ENCODE results near the gene XNDC1N. TPM values are rescaled to one million over a fixed set of nuclear protein-coding genes. Genes with fewer than 3 reads are reported as not detected.

The XNDC1N gene
- polyA plus RNA-seq, 4 donors, result 2.7 to 5.2 (median 4.0) TPM

DNA sequence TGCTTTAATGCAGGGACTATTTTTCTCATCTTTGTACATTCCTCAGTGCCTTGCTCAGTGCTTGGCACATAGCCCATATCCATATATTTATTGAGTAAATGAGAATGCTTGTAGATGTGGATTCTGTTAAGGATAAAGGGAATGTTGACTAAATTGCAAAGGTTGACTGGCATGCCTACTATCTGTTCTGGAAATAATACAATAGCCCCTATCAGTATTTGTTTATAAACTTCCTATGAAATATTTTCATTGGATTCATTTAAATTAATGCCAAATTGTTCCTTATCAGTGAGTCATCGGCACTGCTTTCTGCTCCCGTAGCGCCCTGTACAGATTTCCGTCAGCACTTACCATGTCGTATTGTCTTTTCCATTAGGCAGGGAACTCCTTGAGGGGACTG is 8.4 kb upstream of the XNDC1N start:
- Histone ChIP-seq H3K27me3 (ENCODE audit: control insufficient read depth in 3 of 3, insufficient read depth in 3 of 3, low read length in 3 of 3) (no peaks in the 10 kb centered on the region), H3K4me3 (ENCODE audit: low read depth in 1 of 3, low read length in 3 of 3) (no peak overlapping the region), H3K27ac (ENCODE audit: low read depth in 1 of 3, low read length in 2 of 3) (no peak overlapping the region), H3K9me3 (ENCODE audit: control insufficient read depth in 2 of 2, insufficient read depth in 1 of 2, low read depth in 1 of 2, low read length in 1 of 2) (no peaks in the 10 kb centered on the region), H3K36me3 (ENCODE audit: control insufficient read depth in 3 of 3, insufficient read depth in 2 of 3, low read depth in 1 of 3, low read length in 3 of 3) (peaks cover 0 to 7% (median 0%) of the 10 kb centered on the region in 3 donors), H3K4me1 (ENCODE audit: control insufficient read depth in 3 of 3, insufficient read depth in 2 of 3, low read depth in 1 of 3, low read length in 2 of 3) (peaks cover 6 to 10% (median 7%) of the 10 kb centered on the region in 3 donors)
- no peak for FAIRE-seq
- WGBS, 3 donors, result 18 to 56% (median 53%) methylated on average over 5 of the region's 5 CpGs
- DNase-seq, result no peak

DNA sequence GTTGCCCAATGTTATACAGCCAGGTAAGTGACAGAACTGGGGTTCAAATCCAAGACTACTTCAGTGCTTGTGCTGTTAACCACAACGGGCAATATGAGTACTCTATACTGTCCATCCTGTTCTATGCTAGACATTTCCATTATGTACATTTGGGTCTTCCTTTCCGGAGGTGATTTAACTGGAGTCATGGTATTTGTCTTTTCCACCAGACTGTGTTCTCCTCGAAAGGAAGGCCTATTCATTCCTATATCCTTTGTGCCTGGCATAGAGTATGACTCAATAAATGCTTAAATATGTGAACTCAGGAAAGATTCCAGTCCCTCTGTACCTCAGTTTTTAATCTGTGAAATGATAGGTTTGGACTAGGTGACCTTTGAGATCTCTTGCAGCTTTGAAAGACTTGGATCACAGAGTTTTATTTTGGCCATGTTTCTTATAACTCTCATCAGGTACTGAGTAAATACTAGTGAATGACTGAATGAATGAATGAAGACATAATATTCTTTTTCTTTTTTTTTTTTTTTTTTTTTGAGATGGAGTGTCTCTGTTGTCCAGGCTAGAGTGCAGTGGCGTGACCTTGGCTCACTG is 7.0 kb upstream of the XNDC1N start:
- peaks cover 7 to 12% (median 10%) of the 10 kb centered on the region in 3 donors for H3K4me1 ChIP-seq (ENCODE audit: control insufficient read depth in 3 of 3, insufficient read depth in 2 of 3, low read depth in 1 of 3, low read length in 2 of 3)
- no peaks in the 10 kb centered on the region for H3K9me3 ChIP-seq (ENCODE audit: control insufficient read depth in 2 of 2, insufficient read depth in 1 of 2, low read depth in 1 of 2, low read length in 1 of 2)
- FAIRE-seq (no peak), DNase-seq (no peak)
- H3K4me3 ChIP-seq (ENCODE audit: low read depth in 1 of 3, low read length in 3 of 3), result no peak overlapping the region
- H3K27me3 ChIP-seq (ENCODE audit: control insufficient read depth in 3 of 3, insufficient read depth in 3 of 3, low read length in 3 of 3), result no peaks in the 10 kb centered on the region
- H3K27ac ChIP-seq (ENCODE audit: low read depth in 1 of 3, low read length in 2 of 3), result no peak overlapping the region
- 89 to 94% (median 90%) methylated on average over 4 of the region's 4 CpGs for WGBS, 3 donors
- peaks cover 0 to 7% (median 0%) of the 10 kb centered on the region in 3 donors for H3K36me3 ChIP-seq (ENCODE audit: control insufficient read depth in 3 of 3, insufficient read depth in 2 of 3, low read depth in 1 of 3, low read length in 3 of 3)

DNA sequence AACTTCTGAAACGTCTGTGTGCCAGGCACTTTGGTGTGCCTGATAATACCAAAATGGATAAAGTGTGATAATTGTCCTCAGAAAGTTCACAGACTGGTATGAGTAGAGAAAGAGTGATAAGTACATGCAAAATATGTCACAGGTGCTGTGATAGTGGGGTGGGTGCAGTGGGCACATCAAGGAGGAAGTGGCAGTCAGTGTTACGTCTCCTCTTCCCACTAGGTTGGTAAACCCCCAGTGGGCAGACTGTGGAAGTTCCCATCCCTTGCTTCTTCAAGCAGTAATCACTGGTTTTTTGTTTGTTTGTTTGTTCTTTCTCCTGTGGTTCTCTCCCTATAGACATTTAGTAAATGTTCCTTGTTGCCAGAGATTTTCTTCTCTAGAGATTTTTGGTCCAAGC is 5.8 kb upstream of the XNDC1N start:
- peaks cover 12 to 17% (median 16%) of the 10 kb centered on the region in 3 donors for H3K4me1 ChIP-seq (ENCODE audit: control insufficient read depth in 3 of 3, insufficient read depth in 2 of 3, low read depth in 1 of 3, low read length in 2 of 3)
- H3K36me3 ChIP-seq (ENCODE audit: control insufficient read depth in 3 of 3, insufficient read depth in 2 of 3, low read depth in 1 of 3, low read length in 3 of 3), result peaks cover 0 to 6% (median 0%) of the 10 kb centered on the region in 3 donors
- DNase-seq (no peak), FAIRE-seq (no peak)
- no peaks in the 10 kb centered on the region for H3K9me3 ChIP-seq (ENCODE audit: control insufficient read depth in 2 of 2, insufficient read depth in 1 of 2, low read depth in 1 of 2, low read length in 1 of 2)
- no peak overlapping the region for H3K4me3 ChIP-seq (ENCODE audit: low read depth in 1 of 3, low read length in 3 of 3)
- 46 to 53% (median 51%) methylated on average over 2 of the region's 2 CpGs for WGBS, 3 donors
- no peaks in the 10 kb centered on the region for H3K27me3 ChIP-seq (ENCODE audit: control insufficient read depth in 3 of 3, insufficient read depth in 3 of 3, low read length in 3 of 3)
- no peak overlapping the region for H3K27ac ChIP-seq (ENCODE audit: low read depth in 1 of 3, low read length in 2 of 3)

DNA sequence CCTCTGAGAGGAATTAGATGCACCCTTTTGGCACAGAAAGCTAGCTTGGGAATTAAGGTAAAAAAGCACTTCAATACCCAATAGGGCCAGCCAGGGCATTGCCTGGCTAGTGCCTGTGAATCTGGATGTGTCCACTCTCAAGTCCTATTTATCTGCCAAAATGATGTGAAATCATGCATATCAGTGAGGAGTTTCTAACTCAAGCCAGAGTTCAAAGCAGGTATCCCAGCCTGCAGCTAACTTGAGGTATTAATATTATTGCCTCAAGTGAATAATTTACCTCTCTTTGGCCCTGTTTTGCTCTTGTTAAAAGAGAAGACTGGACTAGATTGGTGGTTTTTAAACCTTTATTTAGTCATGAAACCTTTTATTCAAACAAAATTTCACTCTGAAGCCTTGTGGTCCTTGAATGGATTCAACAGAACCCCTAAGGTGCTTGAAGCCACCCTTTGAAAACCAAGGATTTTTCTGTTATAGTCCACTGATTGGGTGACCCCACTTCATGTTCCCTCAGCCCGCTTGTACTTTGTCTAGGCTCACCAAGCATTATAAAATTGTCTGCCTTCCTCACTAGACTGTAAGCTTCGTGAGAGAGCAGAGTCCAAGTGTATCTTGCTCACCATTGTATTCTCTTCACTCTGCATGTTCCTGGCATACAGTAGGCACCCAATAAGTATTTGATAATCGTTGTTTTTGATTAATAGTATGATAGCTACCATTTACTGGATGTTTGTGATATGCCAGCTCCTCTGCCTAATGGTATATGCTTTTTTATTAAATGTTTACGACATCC is 4.9 kb upstream of the XNDC1N start:
- H3K36me3 ChIP-seq (ENCODE audit: control insufficient read depth in 3 of 3, insufficient read depth in 2 of 3, low read depth in 1 of 3, low read length in 3 of 3), result peaks cover 0 to 3% (median 0%) of the 10 kb centered on the region in 3 donors
- DNase-seq (peak; percentile 22 to 70), FAIRE-seq (no peak)
- peaks cover 12 to 17% (median 16%) of the 10 kb centered on the region in 3 donors for H3K4me1 ChIP-seq (ENCODE audit: control insufficient read depth in 3 of 3, insufficient read depth in 2 of 3, low read depth in 1 of 3, low read length in 2 of 3)
- H3K9me3 ChIP-seq (ENCODE audit: control insufficient read depth in 2 of 2, insufficient read depth in 1 of 2, low read depth in 1 of 2, low read length in 1 of 2), result no peaks in the 10 kb centered on the region
- WGBS, 3 donors, result 46 to 78% (median 58%) methylated on average over 4 of the region's 4 CpGs
- H3K27ac ChIP-seq (ENCODE audit: low read depth in 1 of 3, low read length in 2 of 3), result peak overlapping the region in 2 of 3 donors; percentile 30 to 50
- no peaks in the 10 kb centered on the region for H3K27me3 ChIP-seq (ENCODE audit: control insufficient read depth in 3 of 3, insufficient read depth in 3 of 3, low read length in 3 of 3)
- no peak overlapping the region for H3K4me3 ChIP-seq (ENCODE audit: low read depth in 1 of 3, low read length in 3 of 3)

DNA sequence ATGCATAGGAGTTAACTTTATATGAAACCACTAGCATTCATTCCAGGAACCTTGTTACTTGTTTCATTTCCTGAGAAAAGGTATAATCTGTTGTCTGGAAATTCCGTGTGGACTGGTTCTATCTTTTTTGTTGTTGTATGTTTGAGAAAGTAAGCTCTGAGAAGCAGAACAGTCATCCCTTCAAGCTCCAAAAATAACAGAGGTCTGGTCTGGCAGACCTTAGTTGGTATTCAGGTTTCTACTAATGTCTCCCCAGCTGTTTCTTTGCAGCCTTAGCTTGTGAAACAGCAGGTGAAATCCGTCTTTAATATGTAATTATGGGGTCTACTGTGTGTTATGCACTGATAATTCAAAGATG is 2.8 kb upstream of the XNDC1N start:
- no peak for FAIRE-seq
- Histone ChIP-seq H3K9me3 (ENCODE audit: control insufficient read depth in 2 of 2, insufficient read depth in 1 of 2, low read depth in 1 of 2, low read length in 1 of 2) (no peaks in the 10 kb centered on the region), H3K27me3 (ENCODE audit: control insufficient read depth in 3 of 3, insufficient read depth in 3 of 3, low read length in 3 of 3) (no peaks in the 10 kb centered on the region), H3K27ac (ENCODE audit: low read depth in 1 of 3, low read length in 2 of 3) (no peak overlapping the region), H3K4me1 (ENCODE audit: control insufficient read depth in 3 of 3, insufficient read depth in 2 of 3, low read depth in 1 of 3, low read length in 2 of 3) (peaks cover 12 to 18% (median 17%) of the 10 kb centered on the region in 3 donors), H3K4me3 (ENCODE audit: low read depth in 1 of 3, low read length in 3 of 3) (no peak overlapping the region), H3K36me3 (ENCODE audit: control insufficient read depth in 3 of 3, insufficient read depth in 2 of 3, low read depth in 1 of 3, low read length in 3 of 3) (no peaks in the 10 kb centered on the region)
- DNase-seq, result no peak
- WGBS, 3 donors, result 55 to 59% (median 57%) methylated on average over 2 of the region's 2 CpGs

DNA sequence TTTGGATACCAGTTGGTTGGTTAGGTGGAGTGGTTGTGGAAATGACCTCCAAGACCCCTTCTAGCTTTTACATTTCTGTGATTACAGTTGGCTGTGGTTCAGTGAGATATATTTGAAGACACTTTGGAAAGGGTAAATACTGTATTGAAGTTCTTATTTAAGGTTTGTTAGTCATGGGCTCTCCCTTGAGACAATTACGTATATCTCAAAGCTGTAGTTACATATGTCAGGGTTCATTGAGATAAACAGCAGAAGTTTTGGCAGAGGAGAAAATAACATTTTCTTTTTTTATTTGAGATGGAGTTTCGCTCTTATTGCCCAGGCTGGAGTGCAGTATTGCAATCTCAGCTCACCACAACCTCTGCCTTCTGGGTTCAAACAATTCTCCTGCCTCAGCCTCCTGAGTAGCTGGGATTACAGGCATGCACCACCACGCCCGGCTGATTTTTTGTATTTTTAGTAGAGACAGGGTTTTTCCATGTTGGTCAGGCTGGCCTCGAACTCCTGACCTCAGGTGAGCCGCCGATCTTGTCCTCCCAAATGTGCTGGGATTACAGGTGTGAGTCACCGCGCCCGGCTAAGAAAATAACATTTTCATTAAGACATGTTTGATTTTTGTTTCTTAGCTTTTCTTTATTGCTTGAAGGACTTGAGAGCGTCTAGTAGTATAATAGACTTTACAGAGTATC is 2.3 kb upstream of the XNDC1N start:
- no peak for FAIRE-seq
- peak overlapping the region in 2 of 3 donors; percentile 72 to 86 for H3K4me3 ChIP-seq (ENCODE audit: low read depth in 1 of 3, low read length in 3 of 3)
- 65 to 73% (median 66%) methylated on average over 11 of the region's 11 CpGs for WGBS, 3 donors

DNA sequence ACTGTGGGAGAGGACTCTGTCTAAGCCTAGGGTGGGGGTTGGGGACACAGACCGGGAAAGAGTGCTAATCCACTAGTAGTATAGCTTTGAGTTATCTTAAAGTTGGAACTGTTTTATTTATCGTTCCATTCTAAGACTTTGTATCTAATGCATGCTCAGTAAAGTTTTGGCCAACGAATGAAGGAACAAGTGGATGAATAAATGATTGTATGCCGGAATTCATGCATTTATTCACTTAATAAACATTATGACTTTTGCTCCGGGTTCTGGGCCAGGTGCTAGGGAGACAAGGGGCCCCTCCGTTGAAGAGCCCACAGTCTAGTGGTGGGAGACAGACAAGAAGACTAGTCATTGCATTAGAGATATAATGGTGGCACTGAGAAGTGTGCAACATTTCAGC is 1.1 kb upstream of the XNDC1N start:
- FAIRE-seq, result no peak
- 0 to 3% (median 1%) methylated on average over 6 of the region's 6 CpGs for WGBS, 3 donors
- H3K27me3 ChIP-seq (ENCODE audit: control insufficient read depth in 3 of 3, insufficient read depth in 3 of 3, low read length in 3 of 3), result no peaks in the 10 kb centered on the region
- peaks cover 0 to 6% (median 0%) of the 10 kb centered on the region in 3 donors for H3K36me3 ChIP-seq (ENCODE audit: control insufficient read depth in 3 of 3, insufficient read depth in 2 of 3, low read depth in 1 of 3, low read length in 3 of 3)
- H3K4me3 ChIP-seq (ENCODE audit: low read depth in 1 of 3, low read length in 3 of 3), result peak overlapping the region; percentile 70 to 86 (median 72)
- no peak for DNase-seq
- no peak overlapping the region for H3K27ac ChIP-seq (ENCODE audit: low read depth in 1 of 3, low read length in 2 of 3)
- peaks cover 12 to 18% (median 17%) of the 10 kb centered on the region in 3 donors for H3K4me1 ChIP-seq (ENCODE audit: control insufficient read depth in 3 of 3, insufficient read depth in 2 of 3, low read depth in 1 of 3, low read length in 2 of 3)
- no peaks in the 10 kb centered on the region for H3K9me3 ChIP-seq (ENCODE audit: control insufficient read depth in 2 of 2, insufficient read depth in 1 of 2, low read depth in 1 of 2, low read length in 1 of 2)

More for the DNA sequence above, 2.3 kb upstream of the XNDC1N start:
- Histone ChIP-seq H3K4me1 (ENCODE audit: control insufficient read depth in 3 of 3, insufficient read depth in 2 of 3, low read depth in 1 of 3, low read length in 2 of 3) (peaks cover 12 to 18% (median 17%) of the 10 kb centered on the region in 3 donors), H3K27me3 (ENCODE audit: control insufficient read depth in 3 of 3, insufficient read depth in 3 of 3, low read length in 3 of 3) (no peaks in the 10 kb centered on the region), H3K27ac (ENCODE audit: low read depth in 1 of 3, low read length in 2 of 3) (no peak overlapping the region), H3K9me3 (ENCODE audit: control insufficient read depth in 2 of 2, insufficient read depth in 1 of 2, low read depth in 1 of 2, low read length in 1 of 2) (no peaks in the 10 kb centered on the region), H3K36me3 (ENCODE audit: control insufficient read depth in 3 of 3, insufficient read depth in 2 of 3, low read depth in 1 of 3, low read length in 3 of 3) (peaks cover 0 to 3% (median 0%) of the 10 kb centered on the region in 3 donors)
- DNase-seq, result no peak

DNA sequence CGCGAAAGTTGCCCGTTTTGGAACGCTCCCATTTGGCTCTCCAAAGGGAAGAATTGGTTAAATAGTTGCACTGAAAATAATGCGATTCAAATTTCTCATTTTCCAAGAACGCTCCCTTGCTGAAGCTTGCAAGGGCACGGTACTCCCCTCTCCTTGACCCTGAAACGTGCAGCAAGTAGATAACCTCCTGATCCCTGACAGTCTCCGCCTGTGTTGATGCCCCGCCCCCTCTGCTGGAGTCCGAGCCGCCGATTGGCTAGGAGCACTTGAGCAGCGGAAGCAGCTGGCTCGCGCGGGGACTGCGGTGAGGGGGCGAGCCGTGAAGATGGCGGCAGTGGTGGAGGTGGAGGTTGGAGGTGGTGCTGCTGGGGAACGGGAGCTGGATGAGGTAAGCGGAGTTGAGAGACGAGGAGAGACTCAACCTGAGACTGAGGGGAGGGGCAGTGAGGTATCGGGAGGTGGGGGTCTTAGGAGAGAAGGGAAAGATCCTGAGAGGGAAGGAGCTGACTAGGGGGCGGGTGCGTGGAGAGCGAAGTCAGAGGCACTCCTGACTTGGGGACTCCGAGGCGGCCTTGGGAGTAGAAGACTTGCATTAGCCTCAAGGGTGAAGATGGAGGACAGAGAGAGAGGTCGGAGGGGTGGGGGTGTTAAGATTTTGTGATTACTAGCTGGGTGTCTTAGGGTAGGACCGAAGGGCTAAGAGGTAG is 496 bp upstream of the XNDC1N start, which contains the start of gene RNF121:
RNF121 (plus strand) TSS at position 310 of the 707 bp plus-strand sequence; CDS start at position 326, 16 bp downstream.
- FAIRE-seq (no peak), DNase-seq (peak; percentile 97 to 99)
- H3K27me3 ChIP-seq (ENCODE audit: control insufficient read depth in 3 of 3, insufficient read depth in 3 of 3, low read length in 3 of 3), result no peaks in the 10 kb centered on the region
- whole genome bisulfite sequencing, 3 donors, result 0% methylated on average over 32 of the region's 32 CpGs
- peaks cover 0 to 6% (median 0%) of the 10 kb centered on the region in 3 donors for H3K36me3 ChIP-seq (ENCODE audit: control insufficient read depth in 3 of 3, insufficient read depth in 2 of 3, low read depth in 1 of 3, low read length in 3 of 3)
- peak within 1 kb of the TSS; percentile 70 to 86 (median 72) for H3K4me3 ChIP-seq (ENCODE audit: low read depth in 1 of 3, low read length in 3 of 3)
- H3K27ac ChIP-seq (ENCODE audit: low read depth in 1 of 3, low read length in 2 of 3), result peak within 1 kb of the TSS; percentile 88 to 91 (median 89)
- no peaks in the 10 kb centered on the region for H3K9me3 ChIP-seq (ENCODE audit: control insufficient read depth in 2 of 2, insufficient read depth in 1 of 2, low read depth in 1 of 2, low read length in 1 of 2)
- H3K4me1 ChIP-seq (ENCODE audit: control insufficient read depth in 3 of 3, insufficient read depth in 2 of 3, low read depth in 1 of 3, low read length in 2 of 3), result peaks cover 8 to 13% (median 12%) of the 10 kb centered on the region in 3 donors
